Measurements from ENCODE around the gene PPP2R2C.

Gene PPP2R2C

DNA sequence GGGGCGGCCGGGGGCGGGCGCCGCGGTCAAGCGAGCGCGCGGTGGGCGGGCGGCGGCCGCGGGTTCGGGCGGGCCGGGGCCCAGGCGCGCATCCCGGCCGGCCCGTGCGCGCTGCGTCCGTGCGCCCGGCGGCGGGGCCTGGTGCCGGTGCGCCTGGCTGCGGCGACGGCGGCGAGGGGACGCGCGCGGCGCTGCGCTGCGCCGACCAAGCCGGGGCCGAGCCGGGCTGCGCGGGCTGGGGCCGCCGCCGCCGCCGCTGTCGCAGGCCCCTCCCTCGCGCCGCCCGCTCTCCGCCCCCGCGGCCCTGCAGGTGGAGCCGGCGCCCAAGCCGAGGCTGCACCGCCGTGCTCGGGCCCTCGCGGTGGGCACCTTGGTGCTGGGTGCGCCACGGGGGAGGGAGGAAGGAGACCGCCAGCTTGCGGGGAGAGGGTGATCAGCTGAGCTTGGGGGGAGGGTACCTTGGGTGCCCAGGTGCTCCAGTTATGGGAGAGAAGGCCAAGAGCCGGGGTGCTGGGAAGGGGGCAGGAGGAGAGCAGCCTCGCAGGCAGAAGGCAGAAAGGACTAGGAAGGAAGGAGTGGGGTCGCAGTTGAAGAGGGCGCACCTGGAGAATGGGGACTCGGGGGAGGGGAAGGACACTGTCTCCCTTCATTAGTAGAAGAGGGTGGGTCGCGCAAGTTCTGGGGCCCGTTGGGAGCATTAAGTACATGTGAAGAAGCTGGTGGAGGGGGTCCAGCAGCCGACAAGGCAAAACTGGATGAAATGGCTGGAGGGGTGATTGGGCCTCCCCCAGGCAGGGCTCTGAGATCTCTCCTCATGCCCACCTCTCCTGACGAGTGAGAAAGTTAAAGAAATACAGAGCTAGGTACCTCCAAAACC is at the start of gene PPP2R2C:
Gene PPP2R2C (minus strand): TSS at position 228 of the 877 bp plus-strand sequence. CDS start 385 bp downstream, outside the sequence.
- TF ChIP-seq ZFX (IDR thresholded peaks at IDR 0.05; ENCODE audit: borderline replicate concordance): no peak
- TF ChIP-seq, protein P1, sequence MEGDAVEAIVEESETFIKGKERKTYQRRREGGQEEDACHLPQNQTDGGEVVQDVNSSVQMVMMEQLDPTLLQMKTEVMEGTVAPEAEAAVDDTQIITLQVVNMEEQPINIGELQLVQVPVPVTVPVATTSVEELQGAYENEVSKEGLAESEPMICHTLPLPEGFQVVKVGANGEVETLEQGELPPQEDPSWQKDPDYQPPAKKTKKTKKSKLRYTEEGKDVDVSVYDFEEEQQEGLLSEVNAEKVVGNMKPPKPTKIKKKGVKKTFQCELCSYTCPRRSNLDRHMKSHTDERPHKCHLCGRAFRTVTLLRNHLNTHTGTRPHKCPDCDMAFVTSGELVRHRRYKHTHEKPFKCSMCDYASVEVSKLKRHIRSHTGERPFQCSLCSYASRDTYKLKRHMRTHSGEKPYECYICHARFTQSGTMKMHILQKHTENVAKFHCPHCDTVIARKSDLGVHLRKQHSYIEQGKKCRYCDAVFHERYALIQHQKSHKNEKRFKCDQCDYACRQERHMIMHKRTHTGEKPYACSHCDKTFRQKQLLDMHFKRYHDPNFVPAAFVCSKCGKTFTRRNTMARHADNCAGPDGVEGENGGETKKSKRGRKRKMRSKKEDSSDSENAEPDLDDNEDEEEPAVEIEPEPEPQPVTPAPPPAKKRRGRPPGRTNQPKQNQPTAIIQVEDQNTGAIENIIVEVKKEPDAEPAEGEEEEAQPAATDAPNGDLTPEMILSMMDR (IDR thresholded peaks at IDR 0.05): no peak
- H3K27ac ChIP-seq: no peak within 1 kb of the TSS

DNA sequence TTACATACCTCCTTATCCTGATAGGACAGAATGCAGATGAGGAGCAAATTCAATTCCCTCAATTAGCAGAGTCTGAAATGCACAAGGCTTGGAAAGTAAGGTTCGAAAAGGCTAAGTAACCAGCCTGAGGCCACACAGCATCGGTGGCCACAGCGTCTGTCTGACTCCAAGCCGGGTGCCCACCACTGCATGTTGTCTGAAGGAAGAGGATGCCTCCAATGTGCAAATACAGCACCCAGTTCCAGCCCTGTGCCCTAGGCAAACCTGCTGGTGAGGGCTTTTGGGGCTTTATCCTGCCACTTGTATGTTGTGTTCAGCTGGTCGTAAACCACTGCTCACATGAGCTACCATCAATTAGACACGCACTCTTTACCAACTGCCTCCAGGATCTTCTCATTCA is 48.6 kb upstream of the PPP2R2C start:
- no peak for TF ChIP-seq ZFX (IDR thresholded peaks at IDR 0.05; ENCODE audit: borderline replicate concordance)
- TF ChIP-seq, protein P1 (IDR thresholded peaks at IDR 0.05): no peak

DNA sequence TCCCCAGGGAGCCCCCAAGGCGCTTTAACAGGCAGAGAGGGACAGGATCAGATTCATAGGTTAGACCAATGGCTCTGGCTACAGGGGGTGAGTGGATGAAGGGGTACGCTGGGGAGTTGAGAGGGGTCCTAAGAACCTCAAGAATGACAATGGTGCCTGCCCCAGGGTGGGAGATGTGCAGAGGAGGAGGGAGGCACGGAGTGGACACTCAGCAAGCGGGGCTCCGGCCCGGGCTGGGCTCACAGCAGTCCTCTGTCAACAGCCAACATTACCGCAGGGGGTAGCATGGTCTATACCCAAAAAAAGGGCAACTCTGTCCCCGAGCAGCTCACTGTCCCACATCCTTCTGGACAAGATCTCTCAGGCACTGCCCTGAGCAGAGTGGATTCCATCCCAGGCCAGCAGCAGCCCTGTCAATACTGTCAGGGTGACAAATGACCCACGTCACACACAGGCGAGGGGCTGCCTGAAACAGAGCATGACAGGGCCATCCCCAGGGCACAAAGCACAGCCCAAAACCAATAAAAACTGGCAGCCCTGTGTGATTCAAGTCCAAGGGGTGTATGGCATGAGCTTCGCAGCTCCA is 47.7 kb upstream of the PPP2R2C start:
- TF ChIP-seq, protein P1 (IDR thresholded peaks at IDR 0.05): no peak
- no peak for TF ChIP-seq ZFX (IDR thresholded peaks at IDR 0.05; ENCODE audit: borderline replicate concordance)
- no peak overlapping the region for H3K27ac ChIP-seq

More for the DNA sequence above, 48.6 kb upstream of the PPP2R2C start:
- no peak overlapping the region for H3K27ac ChIP-seq

DNA sequence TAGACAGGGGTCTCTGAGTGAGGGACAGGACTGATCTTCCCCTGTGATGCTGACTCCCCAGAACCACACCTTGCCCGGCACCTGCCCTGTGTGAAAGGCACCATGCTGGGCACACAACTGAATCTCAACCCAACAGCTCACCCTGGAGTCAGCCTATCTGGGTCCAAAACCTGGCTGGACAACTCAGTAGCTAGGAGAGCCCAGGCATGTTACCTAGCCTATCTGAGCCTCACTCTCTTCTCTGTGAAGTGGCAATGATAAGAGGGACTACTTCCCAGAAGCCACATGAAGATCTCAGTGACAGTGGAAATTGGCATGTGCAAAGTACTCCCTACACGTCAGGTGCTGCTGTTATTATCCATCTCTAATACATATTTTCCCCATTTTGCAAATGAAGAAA is 44.8 kb upstream of the PPP2R2C start:
- no peak overlapping the region for H3K27ac ChIP-seq
- no peak for TF ChIP-seq ZFX (IDR thresholded peaks at IDR 0.05; ENCODE audit: borderline replicate concordance)
- TF ChIP-seq, protein P1 (IDR thresholded peaks at IDR 0.05): no peak

DNA sequence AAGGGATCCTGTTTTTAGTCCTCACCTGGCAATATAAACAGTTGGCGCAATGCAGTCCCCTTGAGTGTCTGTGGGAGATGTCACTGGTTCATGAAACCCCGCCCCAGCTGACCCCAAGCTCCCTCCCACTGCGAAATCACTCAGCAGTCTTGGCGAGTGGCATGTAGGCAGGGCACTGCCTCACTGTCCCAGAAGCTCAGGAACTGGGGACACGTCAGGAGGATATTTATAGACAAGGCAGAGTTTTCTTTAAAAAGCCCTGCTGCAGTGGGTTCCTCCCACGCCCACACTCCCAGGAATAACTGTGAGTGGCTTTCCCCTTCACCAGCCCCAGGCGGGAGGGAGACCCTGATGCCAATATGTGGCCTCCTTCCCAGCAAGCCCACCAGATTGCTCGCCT is 44.3 kb upstream of the PPP2R2C start:
- no peak overlapping the region for H3K27ac ChIP-seq
- no peak for TF ChIP-seq ZFX (IDR thresholded peaks at IDR 0.05; ENCODE audit: borderline replicate concordance)
- TF ChIP-seq, protein P1 (IDR thresholded peaks at IDR 0.05): no peak

DNA sequence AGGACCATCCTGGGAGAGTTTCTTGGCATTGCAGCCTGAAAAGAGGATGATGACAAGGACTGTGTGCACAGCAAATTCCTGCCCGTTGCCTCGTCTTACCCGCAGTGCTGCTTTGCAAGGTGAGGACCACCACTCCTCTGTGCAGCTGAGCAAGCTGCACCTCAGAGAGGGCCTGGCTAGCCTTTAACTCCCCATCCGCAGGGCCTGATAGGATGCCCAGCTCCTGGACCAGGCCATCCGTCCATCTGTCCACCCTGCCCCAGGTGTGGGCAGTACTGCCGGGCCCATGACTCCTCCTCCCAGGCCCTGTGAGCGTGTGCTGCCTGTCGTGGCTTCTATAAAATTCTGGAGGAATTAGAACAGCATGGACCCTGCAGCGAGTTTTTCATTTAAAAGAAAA is 43.9 kb upstream of the PPP2R2C start:
- H3K27ac ChIP-seq: no peak overlapping the region
- TF ChIP-seq, protein P1 (IDR thresholded peaks at IDR 0.05): no peak
- TF ChIP-seq ZFX (IDR thresholded peaks at IDR 0.05; ENCODE audit: borderline replicate concordance): no peak

DNA sequence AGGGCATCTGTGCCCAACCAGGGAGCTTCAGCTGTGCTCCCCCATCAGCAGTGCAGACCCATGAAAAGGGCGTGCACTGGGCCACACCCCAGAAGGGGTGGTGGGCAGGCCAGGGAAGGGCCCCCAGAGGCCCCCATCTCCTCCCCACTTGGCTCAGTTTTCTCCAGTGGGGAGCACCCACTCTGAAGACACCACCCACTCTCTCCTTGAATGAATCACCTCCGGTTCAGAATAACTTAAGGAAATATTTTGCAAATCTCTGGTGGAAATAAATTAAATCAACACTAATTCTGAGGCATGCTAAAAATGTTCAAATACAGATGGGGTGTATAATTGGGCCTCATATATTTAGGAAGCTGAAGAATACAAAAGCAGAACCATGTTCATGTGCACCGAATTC is 41.3 kb upstream of the PPP2R2C start:
- H3K27ac ChIP-seq: no peak overlapping the region

More for the DNA sequence above, 41.3 kb upstream of the PPP2R2C start:
- TF ChIP-seq, protein P1 (IDR thresholded peaks at IDR 0.05): no peak
- TF ChIP-seq ZFX (IDR thresholded peaks at IDR 0.05; ENCODE audit: borderline replicate concordance): no peak
